ENCODE data around the gene MXD4.

DNA sequence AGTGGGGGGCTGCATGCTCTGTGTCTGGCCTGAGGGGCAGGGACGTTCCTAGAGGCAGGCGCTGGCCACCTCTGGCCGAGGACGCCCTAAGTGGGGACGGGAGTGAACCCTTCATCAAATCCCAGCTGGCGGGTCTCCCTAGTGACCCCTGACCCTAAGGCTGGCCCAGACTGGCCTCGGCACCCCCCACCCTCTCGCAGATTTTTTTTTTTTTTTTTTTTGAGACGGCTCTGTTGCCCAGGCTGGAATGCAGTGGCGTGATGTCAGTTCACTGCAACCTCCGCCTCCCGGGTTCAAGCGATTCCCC is 988 bp upstream of the MXD4 start:
- TF ChIP-seq, protein P1, sequence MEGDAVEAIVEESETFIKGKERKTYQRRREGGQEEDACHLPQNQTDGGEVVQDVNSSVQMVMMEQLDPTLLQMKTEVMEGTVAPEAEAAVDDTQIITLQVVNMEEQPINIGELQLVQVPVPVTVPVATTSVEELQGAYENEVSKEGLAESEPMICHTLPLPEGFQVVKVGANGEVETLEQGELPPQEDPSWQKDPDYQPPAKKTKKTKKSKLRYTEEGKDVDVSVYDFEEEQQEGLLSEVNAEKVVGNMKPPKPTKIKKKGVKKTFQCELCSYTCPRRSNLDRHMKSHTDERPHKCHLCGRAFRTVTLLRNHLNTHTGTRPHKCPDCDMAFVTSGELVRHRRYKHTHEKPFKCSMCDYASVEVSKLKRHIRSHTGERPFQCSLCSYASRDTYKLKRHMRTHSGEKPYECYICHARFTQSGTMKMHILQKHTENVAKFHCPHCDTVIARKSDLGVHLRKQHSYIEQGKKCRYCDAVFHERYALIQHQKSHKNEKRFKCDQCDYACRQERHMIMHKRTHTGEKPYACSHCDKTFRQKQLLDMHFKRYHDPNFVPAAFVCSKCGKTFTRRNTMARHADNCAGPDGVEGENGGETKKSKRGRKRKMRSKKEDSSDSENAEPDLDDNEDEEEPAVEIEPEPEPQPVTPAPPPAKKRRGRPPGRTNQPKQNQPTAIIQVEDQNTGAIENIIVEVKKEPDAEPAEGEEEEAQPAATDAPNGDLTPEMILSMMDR (conservative IDR thresholded peaks at IDR 0.05; ENCODE audit: low read depth in 2 of 2): no peak
- TF ChIP-seq EZH2 (IDR thresholded peaks at IDR 0.05; ENCODE audit: low read depth, unreplicated experiment): no peak
- TF ChIP-seq, protein P2, sequence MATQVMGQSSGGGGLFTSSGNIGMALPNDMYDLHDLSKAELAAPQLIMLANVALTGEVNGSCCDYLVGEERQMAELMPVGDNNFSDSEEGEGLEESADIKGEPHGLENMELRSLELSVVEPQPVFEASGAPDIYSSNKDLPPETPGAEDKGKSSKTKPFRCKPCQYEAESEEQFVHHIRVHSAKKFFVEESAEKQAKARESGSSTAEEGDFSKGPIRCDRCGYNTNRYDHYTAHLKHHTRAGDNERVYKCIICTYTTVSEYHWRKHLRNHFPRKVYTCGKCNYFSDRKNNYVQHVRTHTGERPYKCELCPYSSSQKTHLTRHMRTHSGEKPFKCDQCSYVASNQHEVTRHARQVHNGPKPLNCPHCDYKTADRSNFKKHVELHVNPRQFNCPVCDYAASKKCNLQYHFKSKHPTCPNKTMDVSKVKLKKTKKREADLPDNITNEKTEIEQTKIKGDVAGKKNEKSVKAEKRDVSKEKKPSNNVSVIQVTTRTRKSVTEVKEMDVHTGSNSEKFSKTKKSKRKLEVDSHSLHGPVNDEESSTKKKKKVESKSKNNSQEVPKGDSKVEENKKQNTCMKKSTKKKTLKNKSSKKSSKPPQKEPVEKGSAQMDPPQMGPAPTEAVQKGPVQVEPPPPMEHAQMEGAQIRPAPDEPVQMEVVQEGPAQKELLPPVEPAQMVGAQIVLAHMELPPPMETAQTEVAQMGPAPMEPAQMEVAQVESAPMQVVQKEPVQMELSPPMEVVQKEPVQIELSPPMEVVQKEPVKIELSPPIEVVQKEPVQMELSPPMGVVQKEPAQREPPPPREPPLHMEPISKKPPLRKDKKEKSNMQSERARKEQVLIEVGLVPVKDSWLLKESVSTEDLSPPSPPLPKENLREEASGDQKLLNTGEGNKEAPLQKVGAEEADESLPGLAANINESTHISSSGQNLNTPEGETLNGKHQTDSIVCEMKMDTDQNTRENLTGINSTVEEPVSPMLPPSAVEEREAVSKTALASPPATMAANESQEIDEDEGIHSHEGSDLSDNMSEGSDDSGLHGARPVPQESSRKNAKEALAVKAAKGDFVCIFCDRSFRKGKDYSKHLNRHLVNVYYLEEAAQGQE (IDR thresholded peaks at IDR 0.05; ENCODE audit: unreplicated experiment): no peak
- TF ChIP-seq POLR2AphosphoS5 (IDR thresholded peaks at IDR 0.05; ENCODE audit: low read depth): no peak
- TF ChIP-seq, protein P3, sequence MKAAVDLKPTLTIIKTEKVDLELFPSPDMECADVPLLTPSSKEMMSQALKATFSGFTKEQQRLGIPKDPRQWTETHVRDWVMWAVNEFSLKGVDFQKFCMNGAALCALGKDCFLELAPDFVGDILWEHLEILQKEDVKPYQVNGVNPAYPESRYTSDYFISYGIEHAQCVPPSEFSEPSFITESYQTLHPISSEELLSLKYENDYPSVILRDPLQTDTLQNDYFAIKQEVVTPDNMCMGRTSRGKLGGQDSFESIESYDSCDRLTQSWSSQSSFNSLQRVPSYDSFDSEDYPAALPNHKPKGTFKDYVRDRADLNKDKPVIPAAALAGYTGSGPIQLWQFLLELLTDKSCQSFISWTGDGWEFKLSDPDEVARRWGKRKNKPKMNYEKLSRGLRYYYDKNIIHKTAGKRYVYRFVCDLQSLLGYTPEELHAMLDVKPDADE (IDR thresholded peaks at IDR 0.05): no peak
- TF ChIP-seq EZH2phosphoT487 (IDR thresholded peaks at IDR 0.05; ENCODE audit: unreplicated experiment): no peak
- TF ChIP-seq JUNB (IDR thresholded peaks at IDR 0.05; ENCODE audit: unreplicated experiment): no peak
- TF ChIP-seq CREB1 (CRISPR knock-in tag; IDR thresholded peaks at IDR 0.05; ENCODE audit: low read depth): no peak
- no peak for TF ChIP-seq STAT1 (IDR thresholded peaks at IDR 0.05; ENCODE audit: unreplicated experiment)
